ENCODE results near the gene C11orf24. TPM values are rescaled to one million over a fixed set of nuclear protein-coding genes. Genes with fewer than 3 reads are reported as not detected.

Gene C11orf24
- total and polyA plus RNA-seq, 9 of the 15 experiments (the other 6 are each of a cell fraction or from before 2014, with no cell fraction given) = 2.0 to 65.2 (median 32.5) TPM

- no peak for TF ChIP-seq HMG20A (CRISPR knock-in tag; conservative IDR thresholded peaks at IDR 0.05)
- peak in 1 of 3 experiments; percentile 40 for TF ChIP-seq YY1 (IDR thresholded peaks at IDR 0.05; ENCODE audit: borderline replicate concordance in 1 of 3, control insufficient read depth in 1 of 3, extremely low read depth in 1 of 3, insufficient read depth in 3 of 3, insufficient read length in 1 of 3, insufficient replicate concordance in 2 of 3, low read depth in 1 of 3, low read length in 2 of 3)
- peak; percentile 72; the same call in 1 of the 2 replicates for TF ChIP-seq KLF6 (CRISPR knock-in tag; IDR thresholded peaks at IDR 0.05; ENCODE audit: borderline replicate concordance)
These were observed 14.1 kb downstream of the C11orf24 start (continued) for GRCh38 chr11:68257477-68258362.

- Histone ChIP-seq H3K9me1 (ENCODE audit: control insufficient read depth, insufficient read depth, low read length) (no peaks in the 10 kb centered on the region), H4K20me1 (replicated peaks; ENCODE audit: control insufficient read depth, insufficient read depth, low read length) (peaks cover 3% of the 10 kb centered on the region; the same call in 1 of the 2 replicates), H3K9ac (ENCODE audit: insufficient read depth in 1 of 2, low read depth in 2 of 2, low read length in 2 of 2) (peak overlapping the region in 1 of 2 experiments; percentile 50; a peak in 1 of 4 replicates), H3K27ac (ENCODE audit: extremely low read depth, low read depth, low read length) (no peak overlapping the region), H3K9me3 (replicated peaks; ENCODE audit: control insufficient read depth, insufficient read depth, low read depth, low read length) (peaks cover 2% of the 10 kb centered on the region; the same call in 1 of the 2 replicates), H3K4me2 (ENCODE audit: insufficient read depth, low read length) (no peak overlapping the region), H3K4me1 (replicated peaks in 1 of 2; ENCODE audit: control insufficient read depth in 2 of 2, insufficient read depth in 2 of 2, low read length in 2 of 2) (peaks cover 9 to 15% of the 10 kb centered on the region in 2 experiments; a peak in 4 of 5 replicates), H3K79me2 (ENCODE audit: control insufficient read depth, insufficient read depth, low read length) (no peaks in the 10 kb centered on the region), H3K27me3 (ENCODE audit: control insufficient read depth in 2 of 2, insufficient read depth in 2 of 2, low read length in 2 of 2) (no peaks in the 10 kb centered on the region), H3K4me3 (no peak overlapping the region), H3K36me3 (ENCODE audit: control insufficient read depth, insufficient read depth, low read length) (peaks cover 10% of the 10 kb centered on the region; the same call in 2 of the 3 replicates), H2AFZ (ENCODE audit: low read depth, low read length) (no peak overlapping the region)
- intact Hi-C loops (cut with micrococcal nuclease) (loop anchor here (5.0 kb wide), 2 partner anchors 126 to 191 kb away; no protein-coding TSS in a partner anchor), in situ Hi-C loops (cut with MboI) (loop anchor here (5.0 to 10.0 kb wide), 2 partner anchors 41 to 188 kb away; no protein-coding TSS in a partner anchor)
- ChIA-PET POLR2A (no interaction called here), CTCF (ENCODE audit: low intra/inter-chr PET ratio) (interaction anchor here (3.0 kb wide), 1 partner anchor 41 kb away, joined by 35 read pairs; no protein-coding TSS in a partner anchor)
- ATAC-seq = no peak
- peak in 1 of 4 experiments; percentile 13 for DNase-seq (ENCODE audit: extremely low read depth in 1 of 4, low spot score in 3 of 4)
- 39% methylated on average over 9 of the region's 9 CpGs for WGBS (ENCODE audit: insufficient coverage, low coverage, missing lambda C conversion rate)
- no peak for FAIRE-seq
- no TSS peak for BruUV-seq (replicated peaks)
- TF ChIP-seq HNRNPH1 (optimal IDR thresholded peaks at IDR 0.05; ENCODE audit: low read depth, low read length) (no peak), PURB (CRISPR knock-in tag; IDR thresholded peaks at IDR 0.05; ENCODE audit: low read depth) (no peak), ESRRB (CRISPR knock-in tag; IDR thresholded peaks at IDR 0.05; ENCODE audit: borderline replicate concordance) (no peak), SMARCE1 (IDR thresholded peaks at IDR 0.05) (no peak), FOXP1 (CRISPR knock-in tag; IDR thresholded peaks at IDR 0.05) (no peak), ARHGAP35 (IDR thresholded peaks at IDR 0.05; ENCODE audit: partially characterized antibody) (no peak), PPARD (CRISPR knock-in tag; IDR thresholded peaks at IDR 0.05) (no peak), CXXC5 (CRISPR knock-in tag; IDR thresholded peaks at IDR 0.05) (no peak), PHTF2 (CRISPR knock-in tag; IDR thresholded peaks at IDR 0.05) (no peak), HIVEP1 (CRISPR knock-in tag; IDR thresholded peaks at IDR 0.05) (no peak)
- TF ChIP-seq, protein P1, sequence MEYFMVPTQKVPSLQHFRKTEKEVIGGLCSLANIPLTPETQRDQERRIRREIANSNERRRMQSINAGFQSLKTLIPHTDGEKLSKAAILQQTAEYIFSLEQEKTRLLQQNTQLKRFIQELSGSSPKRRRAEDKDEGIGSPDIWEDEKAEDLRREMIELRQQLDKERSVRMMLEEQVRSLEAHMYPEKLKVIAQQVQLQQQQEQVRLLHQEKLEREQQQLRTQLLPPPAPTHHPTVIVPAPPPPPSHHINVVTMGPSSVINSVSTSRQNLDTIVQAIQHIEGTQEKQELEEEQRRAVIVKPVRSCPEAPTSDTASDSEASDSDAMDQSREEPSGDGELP (CRISPR knock-in tag; IDR thresholded peaks at IDR 0.05; ENCODE audit: borderline replicate concordance) = no peak
- TF ChIP-seq, protein P2, sequence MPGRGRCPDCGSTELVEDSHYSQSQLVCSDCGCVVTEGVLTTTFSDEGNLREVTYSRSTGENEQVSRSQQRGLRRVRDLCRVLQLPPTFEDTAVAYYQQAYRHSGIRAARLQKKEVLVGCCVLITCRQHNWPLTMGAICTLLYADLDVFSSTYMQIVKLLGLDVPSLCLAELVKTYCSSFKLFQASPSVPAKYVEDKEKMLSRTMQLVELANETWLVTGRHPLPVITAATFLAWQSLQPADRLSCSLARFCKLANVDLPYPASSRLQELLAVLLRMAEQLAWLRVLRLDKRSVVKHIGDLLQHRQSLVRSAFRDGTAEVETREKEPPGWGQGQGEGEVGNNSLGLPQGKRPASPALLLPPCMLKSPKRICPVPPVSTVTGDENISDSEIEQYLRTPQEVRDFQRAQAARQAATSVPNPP (IDR thresholded peaks at IDR 0.05; ENCODE audit: borderline replicate concordance, insufficient read depth, insufficient read length) = no peak
- TF ChIP-seq, protein P3, sequence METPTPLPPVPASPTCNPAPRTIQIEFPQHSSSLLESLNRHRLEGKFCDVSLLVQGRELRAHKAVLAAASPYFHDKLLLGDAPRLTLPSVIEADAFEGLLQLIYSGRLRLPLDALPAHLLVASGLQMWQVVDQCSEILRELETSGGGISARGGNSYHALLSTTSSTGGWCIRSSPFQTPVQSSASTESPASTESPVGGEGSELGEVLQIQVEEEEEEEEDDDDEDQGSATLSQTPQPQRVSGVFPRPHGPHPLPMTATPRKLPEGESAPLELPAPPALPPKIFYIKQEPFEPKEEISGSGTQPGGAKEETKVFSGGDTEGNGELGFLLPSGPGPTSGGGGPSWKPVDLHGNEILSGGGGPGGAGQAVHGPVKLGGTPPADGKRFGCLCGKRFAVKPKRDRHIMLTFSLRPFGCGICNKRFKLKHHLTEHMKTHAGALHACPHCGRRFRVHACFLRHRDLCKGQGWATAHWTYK (CRISPR knock-in tag; IDR thresholded peaks at IDR 0.05) = no peak
These were observed 15.4 kb downstream of the C11orf24 start for GRCh38 chr11:68256331-68256741.
